IPS-15b (cell line): ENCODE measurements around the gene FSTL4.

Experiments
- H3K27me3 ChIP-seq: one replicate; pipeline ENCODE4 v1.6.1; 2013; ENCODE audit warnings: low read length; ENCODE audit not compliant: control insufficient read depth, insufficient read depth
- H3K36me3 ChIP-seq: one replicate; pipeline ENCODE4 v1.6.1; 2013; ENCODE audit warnings: low read length; ENCODE audit not compliant: control insufficient read depth, insufficient read depth
- H3K4me1 ChIP-seq: one replicate; pipeline ENCODE4 v1.6.1; 2013; ENCODE audit warnings: mild to moderate bottlenecking, low read length; ENCODE audit not compliant: control insufficient read depth, insufficient read depth
- H3K4me3 ChIP-seq: one replicate; pipeline ENCODE4 v1.5.1; 2013; ENCODE audit warnings: low read depth, low read length
- H3K9ac ChIP-seq: one replicate; pipeline ENCODE4 v1.6.1; 2013; ENCODE audit warnings: low read depth, mild to moderate bottlenecking, low read length
- H3K9me3 ChIP-seq: one replicate; pipeline ENCODE4 v1.6.1; 2013; ENCODE audit warnings: mild to moderate bottlenecking, low read length; ENCODE audit not compliant: control insufficient read depth, insufficient read depth

FSTL4 gene

GRCh38 chr5:133294380-133294779 lies 318.0 kb downstream of the FSTL4 start:
- no peak overlapping the region for H3K9ac ChIP-seq
- no peaks in the 10 kb centered on the region for H3K4me1 ChIP-seq
- H3K9me3 ChIP-seq: no peaks in the 10 kb centered on the region
- H3K27me3 ChIP-seq: no peaks in the 10 kb centered on the region
- no peaks in the 10 kb centered on the region for H3K36me3 ChIP-seq
- no peak overlapping the region for H3K4me3 ChIP-seq

DNA sequence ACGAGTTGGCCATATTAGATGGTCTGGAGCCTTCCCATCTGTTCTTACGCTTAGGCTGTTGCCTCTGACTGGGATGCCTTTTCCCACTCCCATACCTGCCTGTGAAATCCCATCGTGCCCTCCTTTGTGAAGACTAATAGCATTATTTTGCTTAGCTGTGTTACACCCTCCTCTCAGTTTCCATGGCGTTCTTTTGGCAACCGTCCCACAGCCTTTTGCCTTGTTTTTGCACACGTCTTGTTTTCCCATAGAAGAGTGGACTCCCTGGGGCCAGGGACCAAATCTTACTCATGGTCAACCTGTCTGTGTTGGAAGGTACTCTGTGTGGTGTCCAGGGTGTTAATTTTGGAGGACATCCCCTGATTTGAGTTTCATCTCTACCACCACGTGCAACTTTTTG lies 318.4 kb downstream of the FSTL4 start:
- H3K4me3 ChIP-seq: no peak overlapping the region

DNA sequence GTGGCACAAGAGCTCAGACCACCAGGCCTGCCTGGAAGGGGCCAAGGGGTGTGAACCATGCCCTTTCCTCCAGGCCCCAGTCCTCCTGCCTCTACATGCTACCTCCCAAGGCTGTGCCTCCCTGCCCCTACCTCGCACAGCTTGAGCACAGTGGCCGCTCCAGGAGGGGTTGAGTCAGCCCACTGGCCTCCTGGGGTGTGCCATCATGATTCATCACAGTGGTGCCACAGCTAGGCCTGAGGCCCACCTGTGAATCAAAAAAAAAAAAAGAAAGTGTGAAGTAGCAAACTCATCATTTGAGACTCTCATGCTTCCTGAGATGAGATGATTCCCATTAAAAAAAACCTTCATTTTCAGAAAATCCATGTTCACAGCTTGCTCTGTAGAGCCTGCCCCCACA lies 320.0 kb downstream of the FSTL4 start:
- Histone ChIP-seq H3K4me1 (no peaks in the 10 kb centered on the region), H3K4me3 (no peak overlapping the region), H3K9ac (no peak overlapping the region), H3K36me3 (no peaks in the 10 kb centered on the region), H3K27me3 (no peaks in the 10 kb centered on the region), H3K9me3 (no peaks in the 10 kb centered on the region)

More for the DNA sequence above, 318.4 kb downstream of the FSTL4 start:
- H3K9ac ChIP-seq: no peak overlapping the region
- H3K9me3 ChIP-seq: no peaks in the 10 kb centered on the region
- no peaks in the 10 kb centered on the region for H3K27me3 ChIP-seq
- H3K36me3 ChIP-seq: no peaks in the 10 kb centered on the region
- no peaks in the 10 kb centered on the region for H3K4me1 ChIP-seq

DNA sequence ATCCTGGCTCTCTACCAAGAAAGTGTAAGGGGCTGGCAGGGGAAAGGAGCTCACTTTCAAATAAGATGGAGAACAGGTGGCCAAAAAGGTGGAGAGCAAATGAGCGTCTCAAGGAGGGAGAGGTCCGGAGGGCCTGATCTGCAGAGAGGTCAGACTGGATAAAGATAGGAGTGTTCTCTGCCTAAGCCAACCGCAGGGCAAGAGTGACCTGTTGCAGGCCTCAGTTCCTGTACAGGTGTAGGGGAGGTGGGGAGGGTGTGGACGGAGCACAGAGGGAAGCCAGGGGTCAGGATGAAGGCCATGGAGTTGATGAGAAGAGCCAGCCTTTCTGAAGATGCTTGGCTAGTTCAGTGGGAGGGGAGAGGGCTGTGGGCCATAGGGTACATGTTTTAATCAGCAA lies 320.8 kb downstream of the FSTL4 start:
- no peaks in the 10 kb centered on the region for H3K36me3 ChIP-seq
- H3K4me1 ChIP-seq: no peaks in the 10 kb centered on the region
- no peak overlapping the region for H3K9ac ChIP-seq
- no peaks in the 10 kb centered on the region for H3K9me3 ChIP-seq
- no peak overlapping the region for H3K4me3 ChIP-seq
- H3K27me3 ChIP-seq: no peaks in the 10 kb centered on the region

DNA sequence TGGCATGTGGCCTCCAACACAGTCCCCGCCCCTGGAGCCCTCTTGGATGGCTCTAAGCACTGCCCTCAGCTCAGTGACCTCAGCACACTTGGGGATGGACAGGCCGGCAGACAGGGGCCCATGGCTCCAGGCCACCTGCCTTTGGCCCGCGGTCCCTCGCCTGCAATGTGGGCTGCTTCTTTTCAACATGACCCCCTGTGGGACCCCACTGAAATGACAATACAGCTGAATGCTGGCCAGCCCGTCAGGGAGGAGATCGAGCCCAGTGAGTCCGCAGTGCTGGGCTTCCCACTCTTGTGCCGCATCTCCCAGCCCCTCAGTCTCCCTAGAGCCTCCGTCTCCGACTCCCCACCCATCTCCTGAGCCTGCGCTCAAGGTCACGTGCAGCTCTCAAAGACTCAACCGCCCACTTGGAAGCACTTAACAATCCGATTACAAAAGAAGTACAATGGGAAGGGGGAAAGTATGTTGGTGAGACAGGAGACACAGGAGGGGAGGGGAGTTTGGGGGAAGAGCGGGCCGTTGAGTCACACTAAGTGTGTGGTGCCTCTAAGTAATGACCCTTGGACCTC lies 321.6 kb downstream of the FSTL4 start:
- no peaks in the 10 kb centered on the region for H3K9me3 ChIP-seq
- H3K27me3 ChIP-seq: no peaks in the 10 kb centered on the region
- no peaks in the 10 kb centered on the region for H3K4me1 ChIP-seq
- H3K36me3 ChIP-seq: no peaks in the 10 kb centered on the region
- H3K4me3 ChIP-seq: no peak overlapping the region
- H3K9ac ChIP-seq: no peak overlapping the region

- H3K27me3 ChIP-seq: no peaks in the 10 kb centered on the region
- no peaks in the 10 kb centered on the region for H3K36me3 ChIP-seq
- H3K9me3 ChIP-seq: no peaks in the 10 kb centered on the region
- no peaks in the 10 kb centered on the region for H3K4me1 ChIP-seq
- no peak overlapping the region for H3K9ac ChIP-seq
- no peak overlapping the region for H3K4me3 ChIP-seq
These were observed 322.5 kb downstream of the FSTL4 start for GRCh38 chr5:133289686-133290367.

DNA sequence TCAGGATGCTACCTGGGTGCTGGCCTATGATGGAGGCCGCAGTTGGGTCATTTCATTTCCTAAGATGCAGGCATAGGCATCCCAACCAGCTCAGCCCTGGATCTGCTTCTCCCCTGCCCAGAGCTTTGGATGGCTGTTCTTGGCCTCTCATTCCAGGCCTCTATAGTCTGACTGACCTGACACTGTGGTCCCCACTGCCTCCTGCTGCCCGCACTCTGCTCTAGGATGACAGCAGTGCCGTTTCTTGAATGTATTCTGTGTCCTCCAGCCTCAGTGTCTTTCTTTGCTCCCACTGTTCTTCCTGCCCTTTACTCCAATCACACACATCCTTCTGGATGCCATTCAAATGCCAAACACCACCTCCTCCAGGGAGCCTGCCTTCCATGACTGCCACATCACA lies 324.8 kb downstream of the FSTL4 start:
- no peaks in the 10 kb centered on the region for H3K36me3 ChIP-seq
- no peak overlapping the region for H3K9ac ChIP-seq
- H3K9me3 ChIP-seq: no peaks in the 10 kb centered on the region
- H3K27me3 ChIP-seq: no peaks in the 10 kb centered on the region
- no peaks in the 10 kb centered on the region for H3K4me1 ChIP-seq
- H3K4me3 ChIP-seq: no peak overlapping the region

GRCh38 chr5:133286483-133286882 lies 325.9 kb downstream of the FSTL4 start:
- Histone ChIP-seq H3K36me3 (no peaks in the 10 kb centered on the region), H3K27me3 (no peaks in the 10 kb centered on the region), H3K4me1 (no peaks in the 10 kb centered on the region), H3K4me3 (no peak overlapping the region), H3K9me3 (no peaks in the 10 kb centered on the region), H3K9ac (no peak overlapping the region)

- Histone ChIP-seq H3K4me3 (no peak overlapping the region), H3K9ac (no peak overlapping the region), H3K4me1 (no peaks in the 10 kb centered on the region), H3K9me3 (no peaks in the 10 kb centered on the region), H3K36me3 (no peaks in the 10 kb centered on the region), H3K27me3 (no peaks in the 10 kb centered on the region)
These were observed 326.7 kb downstream of the FSTL4 start for GRCh38 chr5:133285583-133286021.

DNA sequence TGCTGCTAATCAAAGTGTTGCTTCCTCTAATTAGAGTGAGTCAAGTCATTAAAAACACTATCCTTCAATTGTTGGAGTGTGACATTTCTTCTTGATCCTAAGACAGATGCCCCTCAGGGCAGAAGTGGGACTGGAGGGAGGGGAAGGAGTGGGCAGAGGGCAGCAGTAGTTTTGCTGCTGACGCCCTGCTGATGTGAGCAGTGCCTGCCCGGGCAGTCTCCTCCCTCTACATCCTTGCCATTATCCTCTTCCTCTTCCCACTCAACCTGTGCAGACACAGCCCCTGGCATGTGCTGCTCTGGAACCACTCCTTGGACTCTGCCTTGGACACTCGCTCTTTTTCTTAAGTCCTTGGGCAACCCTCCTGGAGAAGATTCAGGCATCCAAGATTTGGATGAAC lies 328.0 kb downstream of the FSTL4 start:
- Histone ChIP-seq H3K36me3 (no peaks in the 10 kb centered on the region), H3K9ac (no peak overlapping the region), H3K27me3 (no peaks in the 10 kb centered on the region), H3K4me1 (no peaks in the 10 kb centered on the region), H3K4me3 (no peak overlapping the region), H3K9me3 (no peaks in the 10 kb centered on the region)

DNA sequence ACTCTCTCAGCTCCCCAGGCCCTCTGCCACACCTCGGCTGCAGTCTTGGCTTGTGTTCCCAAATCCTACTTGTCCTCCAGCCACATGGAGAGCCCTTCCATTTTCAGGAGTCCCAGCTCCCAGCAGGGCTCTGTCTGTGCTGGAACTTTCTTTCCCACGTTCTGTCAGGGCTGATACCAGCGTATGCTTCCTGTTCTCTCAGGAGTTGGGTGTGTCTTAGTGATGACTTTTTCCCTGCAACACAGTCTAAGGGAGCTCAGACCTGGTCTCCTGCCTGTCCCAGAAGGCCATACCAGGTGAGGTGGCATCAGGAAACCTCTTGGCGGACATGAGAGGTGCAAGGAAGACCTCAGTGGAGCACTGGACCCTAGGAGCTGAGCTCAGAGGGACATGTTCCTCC lies 334.0 kb downstream of the FSTL4 start:
- no peaks in the 10 kb centered on the region for H3K36me3 ChIP-seq
- H3K9me3 ChIP-seq: no peaks in the 10 kb centered on the region
- no peaks in the 10 kb centered on the region for H3K4me1 ChIP-seq
- H3K9ac ChIP-seq: no peak overlapping the region
- no peak overlapping the region for H3K4me3 ChIP-seq
- no peaks in the 10 kb centered on the region for H3K27me3 ChIP-seq

DNA sequence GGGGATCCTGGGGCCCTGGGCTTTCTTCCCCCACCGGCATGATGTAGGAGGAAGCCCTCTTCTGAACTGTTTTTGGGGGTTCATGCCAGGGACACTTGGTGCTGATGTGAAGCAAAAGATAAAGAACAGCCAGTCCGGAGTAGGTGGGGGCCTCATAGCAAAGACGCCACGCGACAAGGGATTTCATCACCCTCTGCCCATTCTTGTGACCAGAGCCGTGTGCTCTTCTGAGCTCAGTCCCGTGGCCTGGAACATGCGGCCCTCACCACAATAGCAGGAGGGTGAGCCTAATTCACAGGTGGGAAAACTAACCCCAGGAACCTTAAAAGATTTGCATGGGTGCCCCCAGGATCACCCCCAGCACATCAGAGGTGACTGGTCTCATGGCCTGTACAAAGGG lies 334.6 kb downstream of the FSTL4 start:
- H3K9me3 ChIP-seq: no peaks in the 10 kb centered on the region
- H3K27me3 ChIP-seq: no peaks in the 10 kb centered on the region
- no peak overlapping the region for H3K4me3 ChIP-seq
- no peaks in the 10 kb centered on the region for H3K36me3 ChIP-seq
- H3K4me1 ChIP-seq: no peaks in the 10 kb centered on the region
- no peak overlapping the region for H3K9ac ChIP-seq
